Erythroblast (primary cell): ENCODE data around the gene GJC2.

ENCODE experiments used
- GATA1 ChIP-seq: IDR thresholded peaks from 2 replicates; pipeline ENCODE4 v1.6.1; 2011; ENCODE audit warnings: low read depth, mild to moderate bottlenecking, control low read depth, low read length, moderate library complexity
- POLR2A ChIP-seq: IDR thresholded peaks from 2 replicates; pipeline ENCODE4 v1.6.1; 2011; ENCODE audit warnings: mild to moderate bottlenecking, low read length

GRCh38 chr1:228185641-228185965 lies 35.9 kb downstream of the GJC2 start:
- no peak for TF ChIP-seq POLR2A
- TF ChIP-seq GATA1, result no peak
